HEK293T (cell line): Measurements from ENCODE around the gene BCR.

Experiments
- CTCF ChIA-PET: fragments of 350-600 bp; formaldehyde crosslinking; extraction: SDS; loops from one replicate; lab custom pipeline; 2021; ENCODE audit warnings: antibody characterized with exemption, inconsistent platforms; lab: Yijun Ruan, JAX
- POLR2A ChIA-PET: fragments of 350-600 bp; formaldehyde crosslinking; extraction: SDS; loops from one replicate; lab custom pipeline; 2020; ENCODE audit warnings: antibody characterized with exemption, inconsistent platforms; lab: Yijun Ruan, JAX
- DNase-seq: peaks from one replicate; pipeline ENCODE4 v3.0.0; 2012; ENCODE audit warnings: mixed read lengths; ENCODE audit errors: extremely low spot score
- ARNT ChIP-seq: fragments of 450-650 bp; IDR thresholded peaks from 2 replicates; pipeline ENCODE4 v1.6.1; 2017; ENCODE audit warnings: mild to moderate bottlenecking
- BHLHE40 ChIP-seq: fragments of 450-650 bp; IDR thresholded peaks from 2 replicates; pipeline ENCODE4 v1.6.1; 2016; ENCODE audit warnings: mild to moderate bottlenecking, moderate library complexity, borderline replicate concordance
- CTBP1 ChIP-seq: fragments of 450-650 bp; IDR thresholded peaks from 2 replicates; pipeline ENCODE4 v1.6.1; 2016; ENCODE audit warnings: borderline replicate concordance
- ELF4 ChIP-seq: fragments of 450-650 bp; IDR thresholded peaks from 2 replicates; pipeline ENCODE4 v1.6.1; 2017; ENCODE audit warnings: antibody characterized with exemption
- FOXA1 ChIP-seq: fragments of 450-650 bp; IDR thresholded peaks from 2 replicates; pipeline ENCODE4 v1.6.1; 2016; ENCODE audit warnings: mild to moderate bottlenecking
- FOXK2 ChIP-seq: fragments of 450-650 bp; IDR thresholded peaks from 2 replicates; pipeline ENCODE4 v1.6.1; 2016; ENCODE audit warnings: mild to moderate bottlenecking
- FOXM1 ChIP-seq: fragments of 450-650 bp; IDR thresholded peaks from 2 replicates; pipeline ENCODE4 v1.6.1; 2017; ENCODE audit warnings: mild to moderate bottlenecking, borderline replicate concordance
- HDGF ChIP-seq: fragments of 450-650 bp; IDR thresholded peaks from 2 replicates; pipeline ENCODE4 v1.6.1; 2017; ENCODE audit warnings: antibody characterized with exemption, borderline replicate concordance
- L3MBTL2 ChIP-seq: fragments of 450-650 bp; conservative IDR thresholded peaks from 2 replicates; pipeline ENCODE4 v1.6.1; 2016; ENCODE audit warnings: mild to moderate bottlenecking
- LEF1 ChIP-seq: fragments of 450-650 bp; IDR thresholded peaks from 2 replicates; pipeline ENCODE4 v1.6.1; 2017; ENCODE audit warnings: mild to moderate bottlenecking, borderline replicate concordance
- NFRKB ChIP-seq: fragments of 450-650 bp; IDR thresholded peaks from 2 replicates; pipeline ENCODE4 v1.6.1; 2016; ENCODE audit warnings: mild to moderate bottlenecking, moderate library complexity
- SP1 ChIP-seq: fragments of 450-650 bp; IDR thresholded peaks from 2 replicates; pipeline ENCODE4 v1.6.1; 2017
- SUZ12 ChIP-seq: fragments of 450-650 bp; IDR thresholded peaks from 2 replicates; pipeline ENCODE4 v1.6.1; 2016; ENCODE audit warnings: mild to moderate bottlenecking
- TARDBP ChIP-seq: fragments of 450-650 bp; IDR thresholded peaks from 2 replicates; pipeline ENCODE4 v1.6.1; 2016
- ZNF384 ChIP-seq: fragments of 450-650 bp; IDR thresholded peaks from 2 replicates; pipeline ENCODE4 v1.6.1; 2016
- TF ChIP-seq, protein P1 (sequence below): fragments of 450-650 bp; IDR thresholded peaks from 2 replicates; pipeline ENCODE4 v1.6.1; 2016

The BCR gene

GRCh38 chr22:23166042-23166831 lies 14.1 kb upstream of the BCR start:
- no peak for DNase-seq
- TF ChIP-seq TARDBP = no peak
- TF ChIP-seq CTBP1 = no peak
- TF ChIP-seq ARNT = no peak
- no peak for TF ChIP-seq L3MBTL2
- TF ChIP-seq, protein P1, sequence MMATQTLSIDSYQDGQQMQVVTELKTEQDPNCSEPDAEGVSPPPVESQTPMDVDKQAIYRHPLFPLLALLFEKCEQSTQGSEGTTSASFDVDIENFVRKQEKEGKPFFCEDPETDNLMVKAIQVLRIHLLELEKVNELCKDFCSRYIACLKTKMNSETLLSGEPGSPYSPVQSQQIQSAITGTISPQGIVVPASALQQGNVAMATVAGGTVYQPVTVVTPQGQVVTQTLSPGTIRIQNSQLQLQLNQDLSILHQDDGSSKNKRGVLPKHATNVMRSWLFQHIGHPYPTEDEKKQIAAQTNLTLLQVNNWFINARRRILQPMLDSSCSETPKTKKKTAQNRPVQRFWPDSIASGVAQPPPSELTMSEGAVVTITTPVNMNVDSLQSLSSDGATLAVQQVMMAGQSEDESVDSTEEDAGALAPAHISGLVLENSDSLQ = no peak
- ChIA-PET POLR2A (no interaction called here), CTCF (interaction anchor here (1.0 kb wide), 1 partner anchor 10 kb away, joined by 3 read pairs; no protein-coding TSS in a partner anchor)

GRCh38 chr22:23166841-23167616 lies 13.3 kb upstream of the BCR start:
- DNase-seq = no peak
- ChIA-PET POLR2A (no interaction called here), CTCF (interaction anchor here (0.6 kb wide), 1 partner anchor 10 kb away, joined by 3 read pairs; no protein-coding TSS in a partner anchor)
- TF ChIP-seq CTBP1 = no peak
- TF ChIP-seq, protein P1 = no peak
- TF ChIP-seq ARNT = no peak
- TF ChIP-seq NFRKB = no peak
- TF ChIP-seq ZNF384 = no peak
- no peak for TF ChIP-seq LEF1
- TF ChIP-seq FOXM1 = no peak
- TF ChIP-seq BHLHE40 = no peak
- TF ChIP-seq FOXK2 = no peak
- TF ChIP-seq SP1 = no peak
- TF ChIP-seq FOXA1 = no peak
- TF ChIP-seq L3MBTL2 = no peak
- no peak for TF ChIP-seq ELF4
- TF ChIP-seq HDGF = no peak

GRCh38 chr22:23168391-23169042 lies 11.8 kb upstream of the BCR start:
- TF ChIP-seq FOXK2 (no peak), NFRKB (no peak), SUZ12 (no peak), SP1 (no peak), ARNT (no peak), BHLHE40 (no peak), ZNF384 (no peak), FOXM1 (no peak), FOXA1 (no peak), HDGF (no peak), CTBP1 (no peak), LEF1 (no peak), L3MBTL2 (no peak)
- TF ChIP-seq, protein P1 = no peak
- ChIA-PET POLR2A (no interaction called here), CTCF (interaction anchor here (1.2 kb wide), 1 partner anchor 113 kb away, joined by 5 read pairs; no protein-coding TSS in a partner anchor)
- no peak for DNase-seq

- TF ChIP-seq, protein P1 = 0 out of 2 replicates have a peak, but pooled peaks have one; percentile 31
- no peak for TF ChIP-seq BHLHE40
- no peak for DNase-seq
- CTCF ChIA-PET = interaction anchor here (1.2 kb wide), 1 partner anchor 113 kb away, joined by 5 read pairs; no protein-coding TSS in a partner anchor
- POLR2A ChIA-PET = no interaction called here
Observed at GRCh38 chr22:23169043-23169406, 11.3 kb upstream of the BCR start.

DNA sequence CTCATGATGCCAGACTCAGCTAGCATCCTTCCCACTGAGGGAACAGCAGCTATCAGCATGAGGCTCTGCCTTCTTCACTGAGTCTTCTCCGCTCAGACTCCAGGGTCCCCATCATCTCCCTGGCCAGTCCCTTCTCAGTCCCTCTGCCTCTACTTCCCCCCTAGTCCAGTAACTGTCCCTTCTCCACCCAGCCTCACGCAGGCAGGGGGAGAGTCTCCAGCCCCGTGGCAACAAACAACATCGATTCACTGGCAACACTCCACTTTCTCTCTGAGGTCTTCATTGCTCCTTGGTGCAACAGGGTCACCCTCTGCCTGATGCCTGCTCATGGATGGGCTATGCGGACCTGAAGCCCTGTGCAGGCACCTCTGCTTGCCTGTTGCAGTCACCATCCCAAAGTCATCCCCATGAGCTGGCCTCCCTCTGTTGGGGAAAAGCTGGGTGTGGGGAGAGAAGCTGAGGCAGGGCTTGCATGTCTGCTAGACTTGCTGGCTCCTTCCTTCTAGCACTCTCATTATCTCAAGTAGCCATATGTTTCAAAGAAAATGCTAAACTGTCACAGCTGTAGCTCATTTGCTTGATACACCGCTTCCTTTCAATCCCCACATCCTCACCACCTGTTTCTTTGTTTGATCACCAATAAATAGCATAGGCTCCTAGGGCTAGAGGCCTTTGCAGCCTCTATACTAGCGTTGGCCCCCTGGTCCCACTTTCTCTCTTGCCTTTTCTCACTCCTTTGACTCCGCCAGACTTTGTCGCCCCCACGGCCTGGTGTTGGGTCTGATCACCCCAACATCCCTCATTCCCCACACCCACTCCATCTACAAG lies 4.3 kb upstream of the BCR start:
- DNase-seq = no peak
- POLR2A ChIA-PET = no interaction called here
- CTCF ChIA-PET = interaction anchor here (0.7 to 4.7 kb wide), 2 partner anchors 106 to 984 kb away, joined by 3 to 30 read pairs; no protein-coding TSS in a partner anchor
- TF ChIP-seq, protein P1 = no peak
- no peak for TF ChIP-seq FOXA1
- TF ChIP-seq SP1 = no peak
- no peak for TF ChIP-seq L3MBTL2
- TF ChIP-seq ZNF384 = no peak
- TF ChIP-seq SUZ12 = no peak
- no peak for TF ChIP-seq HDGF
- TF ChIP-seq ELF4 = no peak
- no peak for TF ChIP-seq LEF1
- no peak for TF ChIP-seq BHLHE40
- no peak for TF ChIP-seq NFRKB
- no peak for TF ChIP-seq ARNT
- TF ChIP-seq FOXK2 = no peak
- no peak for TF ChIP-seq CTBP1
- TF ChIP-seq TARDBP = no peak
- TF ChIP-seq FOXM1 = no peak
